HuH-7.5 (cell line): ENCODE data around the gene MPP3.
A peak's percentile ranks its signal among the peaks of the same experiment; 100 is the strongest.

Experiments
- DNase-seq: peaks from one replicate; pipeline ENCODE4 v3.0.0; 2011; ENCODE audit warnings: low spot score

The MPP3 gene

GRCh38 chr17:43860927-43861622 is 28.1 kb upstream of the MPP3 start:
- no peak for DNase-seq

GRCh38 chr17:43860077-43860725 is 27.3 kb upstream of the MPP3 start:
- DNase-seq: no peak

- no peak for DNase-seq
Observed at GRCh38 chr17:43857957-43858600, 25.1 kb upstream of the MPP3 start.

GRCh38 chr17:43857141-43857540 is 24.2 kb upstream of the MPP3 start:
- no peak for DNase-seq

GRCh38 chr17:43856141-43856540 is 23.2 kb upstream of the MPP3 start:
- DNase-seq: no peak

- DNase-seq: no peak
Observed at GRCh38 chr17:43855061-43855460, 22.1 kb upstream of the MPP3 start.

GRCh38 chr17:43854498-43854897 is 21.6 kb upstream of the MPP3 start:
- DNase-seq: no peak

GRCh38 chr17:43853546-43853945 is 20.6 kb upstream of the MPP3 start:
- DNase-seq: no peak

GRCh38 chr17:43852571-43852970 is 19.6 kb upstream of the MPP3 start:
- no peak for DNase-seq

GRCh38 chr17:43849116-43849515 is 16.2 kb upstream of the MPP3 start:
- no peak for DNase-seq

- no peak for DNase-seq
Observed at GRCh38 chr17:43848601-43849000, 15.7 kb upstream of the MPP3 start.

GRCh38 chr17:43846963-43847371 is 14.0 kb upstream of the MPP3 start, which contains the start of gene CD300LG:
Gene CD300LG, plus strand, starts transcription at chr17:43847176. Its CDS starts 41 bp downstream, at chr17:43847217.
- no peak for DNase-seq

GRCh38 chr17:43846221-43846712 is 13.3 kb upstream of the MPP3 start:
- peak; percentile 87 for DNase-seq

- no peak for DNase-seq
Observed at GRCh38 chr17:43845766-43846165, 12.8 kb upstream of the MPP3 start.

GRCh38 chr17:43844241-43844640 is 11.3 kb upstream of the MPP3 start:
- no peak for DNase-seq

- no peak for DNase-seq
Observed at GRCh38 chr17:43842975-43843325, 10.0 kb upstream of the MPP3 start.

GRCh38 chr17:43842091-43842974 is 9.4 kb upstream of the MPP3 start:
- peak; percentile 48 for DNase-seq

GRCh38 chr17:43841282-43841681 is 8.3 kb upstream of the MPP3 start:
- DNase-seq: no peak

- peak; percentile 51 for DNase-seq
Observed at GRCh38 chr17:43840814-43841213, 7.9 kb upstream of the MPP3 start.

GRCh38 chr17:43839670-43840108 is 6.7 kb upstream of the MPP3 start:
- peak; percentile 46 for DNase-seq

GRCh38 chr17:43834106-43834505 is 1.2 kb upstream of the MPP3 start:
- DNase-seq: no peak
